Breast epithelium (tissue), 4 donors: ENCODE measurements around the gene BCAN. TPM values are rescaled to one million over a fixed set of nuclear protein-coding genes. Genes with fewer than 3 reads are reported as not detected.

Experiments used
- DNase-seq, 2 donors: peaks; one replicate each; pipeline ENCODE4 v3.0.0-alpha.2; 2019; ENCODE audit warnings: low spot score in 2 of 2
- H3K27ac ChIP-seq, 2 donors: fragments of 200-600 bp; sonication (generic) in 1 of 2; one replicate each; pipeline ENCODE4 v1.5.1; 2016 to 2019; ENCODE audit warnings: mild to moderate bottlenecking in 1 of 2
- H3K27me3 ChIP-seq, 2 donors: fragments of 200-600 bp; sonication (generic) in 1 of 2; one replicate each; pipeline versions ENCODE4 v1.5.1 to v1.6.0; 2017 to 2019; ENCODE audit warnings: control low read depth in 1 of 2, mild to moderate bottlenecking in 1 of 2
- H3K36me3 ChIP-seq: fragments of 200-600 bp; one replicate; pipeline ENCODE4 v1.5.1; 2019
- H3K4me1 ChIP-seq, 2 donors: fragments of 200-600 bp; sonication (generic); one replicate each; pipeline ENCODE4 v1.5.1; 2016 to 2019; ENCODE audit warnings: control low read depth in 1 of 2
- H3K4me3 ChIP-seq, 3 donors: fragments of 200-600 bp; sonication (generic); 1 replicate in 2 of 3; 2 replicates in 1 of 3; pipeline ENCODE4 v1.5.1; 2016 to 2019; ENCODE audit warnings: mild to moderate bottlenecking in 3 of 3, moderate library complexity in 2 of 3
- H3K9me3 ChIP-seq, 2 donors: fragments of 200-600 bp; sonication (generic) in 1 of 2; one replicate each; pipeline ENCODE4 v1.5.1; 2016 to 2019; ENCODE audit warnings: control low read depth in 1 of 2
- POLR2A ChIP-seq: fragments of 450-650 bp; IDR thresholded peaks from one replicate; pipeline ENCODE4 v1.6.1; 2016; ENCODE audit warnings: antibody characterized with exemption, mild to moderate bottlenecking, moderate library complexity
- POLR2AphosphoS5 ChIP-seq, 3 donors: sonication (generic); formaldehyde crosslinking; IDR thresholded peaks; one replicate each; pipeline ENCODE4 v1.6.1; 2017; ENCODE audit warnings: antibody characterized with exemption in 3 of 3
- intact Hi-C: fragments of 100-400 bp; cut with DNase I; formaldehyde crosslinking; loops from one replicate; pipeline ENCODE4 v1.15.1; 2023; ENCODE audit warnings: low total_unique reads
- total RNA-seq, 3 donors: library from RNA; depleted of rRNA; stranded (reverse); fragments of >200 nt; gene quantifications; one replicate each; pipeline ENCODE4 v1.1.0, GENCODE V29; 2016
- TF ChIP-seq, protein P1 (sequence below), 3 donors: fragments of 450-650 bp; IDR thresholded peaks; one replicate each; pipeline ENCODE4 v1.5.1; 2016 to 2017; ENCODE audit warnings: antibody characterized with exemption in 3 of 3, mild to moderate bottlenecking in 3 of 3, moderate library complexity in 3 of 3

BCAN gene
- total RNA-seq, 3 donors from 2014 or later = 0.44 TPM; not detected in 2

GRCh38 chr1:156656806-156657740 is 15.2 kb downstream of the BCAN start:
- Histone ChIP-seq H3K36me3 (no peaks in the 10 kb centered on the region), H3K27me3 (no peaks in the 10 kb centered on the region), H3K4me3 (peak overlapping the region; percentile 27 to 54 (median 43)), H3K9me3 (no peaks in the 10 kb centered on the region), H3K27ac (no peak overlapping the region), H3K4me1 (peaks cover 10 to 34% of the 10 kb centered on the region in 2 donors)
- intact Hi-C loops = loop anchor here (10.0 kb wide), 1 partner anchor 72 kb away; no protein-coding TSS in a partner anchor
- DNase-seq = peak; percentile 74 to 84
- no peak for TF ChIP-seq POLR2AphosphoS5 (IDR thresholded peaks at IDR 0.05)
- TF ChIP-seq, protein P1, sequence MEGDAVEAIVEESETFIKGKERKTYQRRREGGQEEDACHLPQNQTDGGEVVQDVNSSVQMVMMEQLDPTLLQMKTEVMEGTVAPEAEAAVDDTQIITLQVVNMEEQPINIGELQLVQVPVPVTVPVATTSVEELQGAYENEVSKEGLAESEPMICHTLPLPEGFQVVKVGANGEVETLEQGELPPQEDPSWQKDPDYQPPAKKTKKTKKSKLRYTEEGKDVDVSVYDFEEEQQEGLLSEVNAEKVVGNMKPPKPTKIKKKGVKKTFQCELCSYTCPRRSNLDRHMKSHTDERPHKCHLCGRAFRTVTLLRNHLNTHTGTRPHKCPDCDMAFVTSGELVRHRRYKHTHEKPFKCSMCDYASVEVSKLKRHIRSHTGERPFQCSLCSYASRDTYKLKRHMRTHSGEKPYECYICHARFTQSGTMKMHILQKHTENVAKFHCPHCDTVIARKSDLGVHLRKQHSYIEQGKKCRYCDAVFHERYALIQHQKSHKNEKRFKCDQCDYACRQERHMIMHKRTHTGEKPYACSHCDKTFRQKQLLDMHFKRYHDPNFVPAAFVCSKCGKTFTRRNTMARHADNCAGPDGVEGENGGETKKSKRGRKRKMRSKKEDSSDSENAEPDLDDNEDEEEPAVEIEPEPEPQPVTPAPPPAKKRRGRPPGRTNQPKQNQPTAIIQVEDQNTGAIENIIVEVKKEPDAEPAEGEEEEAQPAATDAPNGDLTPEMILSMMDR (IDR thresholded peaks at IDR 0.05) = peak; percentile 78 to 98 (median 89)

- intact Hi-C loops = loop anchor here (10.0 kb wide), 1 partner anchor 73 kb away; no protein-coding TSS in a partner anchor
- Histone ChIP-seq H3K36me3 (no peaks in the 10 kb centered on the region), H3K27me3 (no peaks in the 10 kb centered on the region), H3K4me1 (peaks cover 12 to 41% of the 10 kb centered on the region in 2 donors), H3K4me3 (peak overlapping the region in 1 of 3 donors; percentile 54), H3K9me3 (no peaks in the 10 kb centered on the region), H3K27ac (no peak overlapping the region)
- no peak for DNase-seq
- TF ChIP-seq POLR2AphosphoS5 (IDR thresholded peaks at IDR 0.05) = no peak
- TF ChIP-seq, protein P1 (IDR thresholded peaks at IDR 0.05) = peak in 1 of 3 donors; percentile 6
Measured at GRCh38 chr1:156657741-156658319, 15.9 kb downstream of the BCAN start.

GRCh38 chr1:156658496-156658895 is 16.6 kb downstream of the BCAN start:
- intact Hi-C loops = loop anchor here (10.0 kb wide), 1 partner anchor 74 kb away; no protein-coding TSS in a partner anchor
- Histone ChIP-seq H3K27me3 (no peaks in the 10 kb centered on the region), H3K4me1 (peaks cover 15 to 47% of the 10 kb centered on the region in 2 donors), H3K27ac (no peak overlapping the region), H3K4me3 (no peak overlapping the region), H3K36me3 (no peaks in the 10 kb centered on the region), H3K9me3 (no peaks in the 10 kb centered on the region)
- TF ChIP-seq, protein P1 (IDR thresholded peaks at IDR 0.05) = no peak
- TF ChIP-seq POLR2AphosphoS5 (IDR thresholded peaks at IDR 0.05) = no peak
- TF ChIP-seq POLR2A = no peak
- DNase-seq = no peak

DNA sequence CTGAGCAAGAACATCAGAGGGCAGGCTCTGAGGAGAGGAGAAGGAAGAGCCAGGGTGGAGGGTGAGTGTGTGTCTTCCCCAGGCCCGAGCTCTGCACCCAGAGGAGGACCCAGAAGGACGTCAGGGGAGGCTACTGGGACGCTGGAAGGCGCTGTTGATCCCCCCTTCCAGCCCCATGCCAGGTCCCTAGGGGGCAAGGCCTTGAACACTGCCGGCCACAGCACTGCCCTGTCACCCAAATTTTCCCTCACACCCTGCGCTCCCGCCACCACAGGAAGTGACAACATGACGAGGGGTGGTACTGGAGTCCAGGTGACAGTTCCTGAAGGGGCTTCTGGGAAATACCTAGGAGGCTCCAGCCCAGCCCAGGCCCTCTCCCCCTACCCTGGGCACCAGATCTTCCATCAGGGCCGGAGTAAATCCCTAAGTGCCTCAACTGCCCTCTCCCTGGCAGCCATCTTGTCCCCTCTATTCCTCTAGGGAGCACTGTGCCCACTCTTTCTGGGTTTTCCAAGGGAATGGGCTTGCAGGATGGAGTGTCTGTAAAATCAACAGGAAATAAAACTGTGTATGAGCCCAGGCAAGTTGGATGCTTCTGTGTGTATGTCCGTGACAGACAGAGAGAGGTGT is 17.1 kb downstream of the BCAN start:
- no peak for DNase-seq
- TF ChIP-seq, protein P1 (IDR thresholded peaks at IDR 0.05) = no peak
- no peak for TF ChIP-seq POLR2AphosphoS5 (IDR thresholded peaks at IDR 0.05)
- no peak for TF ChIP-seq POLR2A
- no peak overlapping the region for H3K4me3 ChIP-seq
- H3K27ac ChIP-seq = peak overlapping the region; percentile 86 to 94
- H3K36me3 ChIP-seq = no peaks in the 10 kb centered on the region
- H3K9me3 ChIP-seq = no peaks in the 10 kb centered on the region
- no peaks in the 10 kb centered on the region for H3K27me3 ChIP-seq
- H3K4me1 ChIP-seq = peaks cover 15 to 47% of the 10 kb centered on the region in 2 donors
- intact Hi-C loops = loop anchor here (10.0 kb wide), 1 partner anchor 74 kb away; no protein-coding TSS in a partner anchor
